SK-N-SH (cell line): ENCODE results near the gene CFAP20DC. TPM values are rescaled to one million over a fixed set of nuclear protein-coding genes. Genes with fewer than 3 reads are reported as not detected.

Experiments used
- CTCF ChIA-PET: fragments of 300-600, 350-600 bp; formaldehyde crosslinking; extraction: SDS; loops from one replicate; lab custom pipeline; 2021; lab: Yijun Ruan, JAX
- POLR2A ChIA-PET: fragments of 350-600 bp; sonication (Branson Sonifier 250); formaldehyde crosslinking; extraction: SDS; loops from one replicate; lab custom pipeline; 2020; ENCODE audit warnings: antibody characterized with exemption, inconsistent platforms; lab: Yijun Ruan, JAX
- DNase-seq: peaks from one replicate; pipeline ENCODE4 v3.0.0; 2012
- H2AFZ ChIP-seq: fragments of 200-600 bp; sonication (generic); 2 replicates; pipeline ENCODE4 v1.8.1; 2016; ENCODE audit warnings: antibody characterized with exemption, mild to moderate bottlenecking, low read depth
- H3F3A ChIP-seq: fragments of 200-600 bp; sonication (generic); replicated peaks from 2 replicates; pipeline ENCODE3; 2016; ENCODE audit warnings: antibody characterized with exemption, mild to moderate bottlenecking; ENCODE audit not compliant: insufficient read depth
- H3K27ac ChIP-seq, 2 experiments: fragments of 200-500 bp in 1 of 2; fragments of 200-600 bp in 1 of 2; sonication (Bioruptor generic) in 1 of 2; sonication (generic), shearing (Covaris generic) in 1 of 2; 2 replicates each; pipeline versions ENCODE4 v1.5.1 to v1.6.1; 2014 to 2016; ENCODE audit warnings: low read depth in 2 of 2, inconsistent platforms in 1 of 2, low read length in 1 of 2, mild to moderate bottlenecking in 1 of 2, mixed read lengths in 1 of 2
- H3K27me3 ChIP-seq: fragments of 200-600 bp; sonication (generic), shearing (Covaris generic); 2 replicates; pipeline ENCODE4 v1.6.1; 2016; ENCODE audit warnings: mixed run types; ENCODE audit not compliant: insufficient read depth
- H3K36me3 ChIP-seq, 2 experiments: fragments of 200-500 bp in 1 of 2; fragments of 200-600 bp in 1 of 2; sonication (Bioruptor generic) in 1 of 2; sonication (generic) in 1 of 2; replicated peaks in 1 of 2; 2 replicates each; pipeline versions ENCODE3 to v1.5.1; 2014 to 2016; ENCODE audit warnings: low read length in 1 of 2, mild to moderate bottlenecking in 1 of 2; ENCODE audit not compliant: insufficient read depth in 2 of 2, control insufficient read depth in 1 of 2
- H3K4me1 ChIP-seq, 2 experiments: fragments of 200-500 bp in 1 of 2; fragments of 200-600 bp in 1 of 2; sonication (Bioruptor generic) in 1 of 2; sonication (generic), shearing (Covaris generic) in 1 of 2; 2 replicates each; pipeline versions ENCODE4 v1.5.1 to v1.6.1; 2014 to 2016; ENCODE audit warnings: low read depth in 1 of 2, low read length in 1 of 2, mixed run types in 1 of 2; ENCODE audit not compliant: insufficient read depth in 2 of 2, control insufficient read depth in 1 of 2
- H3K4me2 ChIP-seq: fragments of 200-600 bp; sonication (generic), shearing (Covaris generic); 2 replicates; pipeline ENCODE4 v1.6.1; 2017; ENCODE audit warnings: mixed run types
- H3K4me3 ChIP-seq, 2 experiments: fragments of 200-500 bp in 1 of 2; fragments of 200-600 bp in 1 of 2; sonication (Bioruptor generic) in 1 of 2; sonication (generic), shearing (Covaris generic) in 1 of 2; 2 replicates each; pipeline versions ENCODE4 v1.5.1 to v1.8.1; 2014 to 2016; ENCODE audit warnings: low read depth in 2 of 2, inconsistent platforms in 1 of 2, low read length in 1 of 2, mild to moderate bottlenecking in 1 of 2, mixed read lengths in 1 of 2, moderate library complexity in 1 of 2
- H3K79me2 ChIP-seq: fragments of 200-600 bp; sonication (generic); 2 replicates; pipeline ENCODE4 v1.8.1; 2017; ENCODE audit warnings: mild to moderate bottlenecking; ENCODE audit not compliant: insufficient read depth
- H3K9ac ChIP-seq: fragments of 200-600 bp; sonication (generic); 2 replicates; pipeline ENCODE4 v1.6.1; 2017; ENCODE audit warnings: mixed run types
- H3K9me2 ChIP-seq: fragments of 200-600 bp; sonication (generic); 2 replicates; pipeline ENCODE4 v1.6.1; 2017; ENCODE audit warnings: mixed run types
- H3K9me3 ChIP-seq: fragments of 200-600 bp; sonication (generic); 2 replicates; pipeline ENCODE4 v1.6.1; 2017; ENCODE audit warnings: mixed run types, mild to moderate bottlenecking, moderate library complexity
- H4K20me1 ChIP-seq: fragments of 200-600 bp; sonication (generic); 2 replicates; pipeline ENCODE4 v1.6.1; 2017; ENCODE audit warnings: mild to moderate bottlenecking, mixed run types; ENCODE audit not compliant: insufficient read depth
- CHD2 ChIP-seq: fragments of 150-350 bp; IDR thresholded peaks from 2 replicates; pipeline ENCODE4 v1.6.1; 2018; ENCODE audit warnings: low read length; ENCODE audit not compliant: partially characterized antibody
- CTCF ChIP-seq: fragments of 200-600 bp; sonication (generic); IDR thresholded peaks from 2 replicates; pipeline ENCODE4 v1.6.1; 2017; ENCODE audit warnings: antibody characterized with exemption, mild to moderate bottlenecking, moderate library complexity
- EP300 ChIP-seq, 2 experiments: IDR thresholded peaks; 2 replicates each; pipeline versions ENCODE4 v1.4.0 to v1.6.1; 2012; ENCODE audit warnings: borderline replicate concordance in 1 of 2, low read depth in 1 of 2, low read length in 1 of 2
- FOSL2 ChIP-seq: IDR thresholded peaks from 2 replicates; pipeline ENCODE4 v1.4.0; 2012; ENCODE audit warnings: low read depth, mild to moderate bottlenecking, moderate library complexity, borderline replicate concordance
- GABPA ChIP-seq: IDR thresholded peaks from 2 replicates; pipeline ENCODE4 v1.4.0; 2012; ENCODE audit warnings: low read depth, mild to moderate bottlenecking
- JUND ChIP-seq: IDR thresholded peaks from 2 replicates; pipeline ENCODE4 v1.4.0; 2012
- MAX ChIP-seq: IDR thresholded peaks from 2 replicates; pipeline ENCODE4 v1.4.0; 2012; ENCODE audit warnings: low read depth
- MEF2A ChIP-seq: IDR thresholded peaks from 2 replicates; pipeline ENCODE4 v1.4.0; 2012; ENCODE audit warnings: low read depth, borderline replicate concordance
- NRF1 ChIP-seq: IDR thresholded peaks from 2 replicates; pipeline ENCODE4 v1.6.1; 2012; ENCODE audit warnings: low read depth, mild to moderate bottlenecking, low read length
- POLR2AphosphoS5 ChIP-seq: IDR thresholded peaks from 2 replicates; pipeline ENCODE4 v1.6.1; 2012; ENCODE audit warnings: low read depth, low read length
- RAD21 ChIP-seq: IDR thresholded peaks from 2 replicates; pipeline ENCODE4 v1.6.1; 2012; ENCODE audit warnings: mild to moderate bottlenecking, low read length
- RCOR1 ChIP-seq: fragments of 150-350 bp; IDR thresholded peaks from 2 replicates; pipeline ENCODE4 v1.6.1; 2017; ENCODE audit warnings: antibody characterized with exemption, low read length
- RFX5 ChIP-seq: IDR thresholded peaks from 2 replicates; pipeline ENCODE4 v1.6.1; 2012; ENCODE audit warnings: mild to moderate bottlenecking, improper control_type of control experiment, low read length
- RXRA ChIP-seq: IDR thresholded peaks from 2 replicates; pipeline ENCODE4 v1.4.0; 2012; ENCODE audit warnings: low read depth, mild to moderate bottlenecking, borderline replicate concordance
- TEAD4 ChIP-seq: IDR thresholded peaks from 2 replicates; pipeline ENCODE4 v1.4.0; 2012; ENCODE audit warnings: mild to moderate bottlenecking, borderline replicate concordance; ENCODE audit not compliant: insufficient read depth
- ZBTB33 ChIP-seq: IDR thresholded peaks from 2 replicates; pipeline ENCODE4 v1.4.0; 2012; ENCODE audit warnings: low read depth, borderline replicate concordance
- WGBS: methylation state at CpG from one replicate; pipeline ENCODE4 v1.1.6; 2017; ENCODE audit warnings: low lambda C conversion rate; 5-methylcytosine and 5-hydroxymethylcytosine counted together
- polyA plus RNA-seq, 3 experiments: library from polyadenylated mRNA; depleted of rRNA; stranded (reverse); fragments of >200 nt; gene quantifications; 2 replicates each; pipeline ENCODE4 v1.2.3, GENCODE V29; 2012
- TF ChIP-seq, protein P1 (sequence below): IDR thresholded peaks from 2 replicates; pipeline ENCODE4 v1.4.0; 2012; ENCODE audit warnings: low read depth, borderline replicate concordance
- TF ChIP-seq, protein P2 (sequence below): fragments of 150-350 bp; IDR thresholded peaks from 2 replicates; pipeline ENCODE4 v1.6.1; 2016; ENCODE audit warnings: mild to moderate bottlenecking, low read depth, low read length

Gene CFAP20DC
- polyA plus RNA-seq, 1 of the 3 experiments (the other 2 are of a cell fraction), result 1.8 TPM

GRCh38 chr3:58751235-58751634, 298.6 kb downstream of the CFAP20DC start:
- DNase-seq, result no peak
- Histone ChIP-seq H3K9ac (no peak overlapping the region), H3K36me3 (no peaks in the 10 kb centered on the region), H3F3A (no peaks in the 10 kb centered on the region), H3K9me3 (no peaks in the 10 kb centered on the region), H2AFZ (no peak overlapping the region), H3K4me1 (peaks cover 0 to 3% of the 10 kb centered on the region in 2 experiments; a peak in 2 of 4 replicates), H3K27ac (no peak overlapping the region), H3K79me2 (no peaks in the 10 kb centered on the region), H3K4me2 (no peak overlapping the region), H3K27me3 (no peaks in the 10 kb centered on the region), H3K9me2 (no peaks in the 10 kb centered on the region), H3K4me3 (no peak overlapping the region), H4K20me1 (no peaks in the 10 kb centered on the region)
- CTCF ChIA-PET, result interaction anchor here (1.3 kb wide), 1 partner anchor 184 kb away, joined by 3 read pairs; no protein-coding TSS in a partner anchor
- WGBS, result 82% methylated on average over 4 of the region's 4 CpGs
- POLR2A ChIA-PET, result no interaction called here
- TF ChIP-seq RCOR1 (no peak), EP300 (IDR thresholded peaks at IDR 0.05; ENCODE audit: borderline replicate concordance in 1 of 2, low read depth in 1 of 2, low read length in 1 of 2) (no peak), ZBTB33 (no peak), NRF1 (no peak), CHD2 (no peak), TEAD4 (no peak), GABPA (no peak)
- TF ChIP-seq, protein P1, sequence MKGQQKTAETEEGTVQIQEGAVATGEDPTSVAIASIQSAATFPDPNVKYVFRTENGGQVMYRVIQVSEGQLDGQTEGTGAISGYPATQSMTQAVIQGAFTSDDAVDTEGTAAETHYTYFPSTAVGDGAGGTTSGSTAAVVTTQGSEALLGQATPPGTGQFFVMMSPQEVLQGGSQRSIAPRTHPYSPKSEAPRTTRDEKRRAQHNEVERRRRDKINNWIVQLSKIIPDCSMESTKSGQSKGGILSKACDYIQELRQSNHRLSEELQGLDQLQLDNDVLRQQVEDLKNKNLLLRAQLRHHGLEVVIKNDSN, result no peak

DNA sequence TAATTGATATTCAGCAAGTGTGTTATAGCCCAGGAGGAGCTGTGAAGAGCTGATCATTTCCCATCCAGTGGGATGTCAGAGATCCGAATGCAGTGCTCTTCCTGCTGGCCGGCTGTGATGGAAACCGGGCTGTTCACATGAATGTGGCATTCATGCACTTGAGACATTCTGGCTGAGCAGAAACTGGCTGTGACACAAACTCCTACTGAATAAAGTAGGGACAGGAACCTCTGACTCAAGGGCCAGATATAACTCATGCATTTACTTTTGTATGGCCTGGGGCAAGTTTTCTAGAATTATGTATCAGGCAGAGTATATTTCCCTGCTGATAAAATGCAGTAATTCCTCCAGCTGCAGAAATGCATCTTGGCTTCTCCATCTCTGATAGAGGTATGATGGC, 299.9 kb downstream of the CFAP20DC start:
- H4K20me1 ChIP-seq, result no peaks in the 10 kb centered on the region
- H3K9ac ChIP-seq, result no peak overlapping the region
- H3K79me2 ChIP-seq, result no peaks in the 10 kb centered on the region
- no peak overlapping the region for H2AFZ ChIP-seq
- H3F3A ChIP-seq, result no peaks in the 10 kb centered on the region
- peaks cover 0 to 3% of the 10 kb centered on the region in 2 experiments; a peak in 2 of 4 replicates for H3K4me1 ChIP-seq
- 64% methylated on average over 3 of the region's 3 CpGs for WGBS
- H3K4me3 ChIP-seq, result no peak overlapping the region
- no peak overlapping the region for H3K27ac ChIP-seq
- H3K27me3 ChIP-seq, result no peaks in the 10 kb centered on the region
- ChIA-PET POLR2A (no interaction called here), CTCF (interaction anchor here (1.3 kb wide), 1 partner anchor 182 kb away, joined by 3 read pairs; no protein-coding TSS in a partner anchor)
- DNase-seq, result no peak
- no peaks in the 10 kb centered on the region for H3K9me2 ChIP-seq
- no peaks in the 10 kb centered on the region for H3K36me3 ChIP-seq
- H3K4me2 ChIP-seq, result no peak overlapping the region
- H3K9me3 ChIP-seq, result no peaks in the 10 kb centered on the region
- TF ChIP-seq ZBTB33 (no peak), FOSL2 (no peak), RFX5 (no peak), JUND (no peak), MEF2A (no peak), CHD2 (no peak), TEAD4 (no peak), RAD21 (no peak), MAX (no peak), CTCF (no peak), GABPA (no peak), POLR2AphosphoS5 (no peak), RXRA (no peak)
- TF ChIP-seq, protein P1, result no peak
- TF ChIP-seq, protein P2, sequence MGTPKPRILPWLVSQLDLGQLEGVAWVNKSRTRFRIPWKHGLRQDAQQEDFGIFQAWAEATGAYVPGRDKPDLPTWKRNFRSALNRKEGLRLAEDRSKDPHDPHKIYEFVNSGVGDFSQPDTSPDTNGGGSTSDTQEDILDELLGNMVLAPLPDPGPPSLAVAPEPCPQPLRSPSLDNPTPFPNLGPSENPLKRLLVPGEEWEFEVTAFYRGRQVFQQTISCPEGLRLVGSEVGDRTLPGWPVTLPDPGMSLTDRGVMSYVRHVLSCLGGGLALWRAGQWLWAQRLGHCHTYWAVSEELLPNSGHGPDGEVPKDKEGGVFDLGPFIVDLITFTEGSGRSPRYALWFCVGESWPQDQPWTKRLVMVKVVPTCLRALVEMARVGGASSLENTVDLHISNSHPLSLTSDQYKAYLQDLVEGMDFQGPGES, result no peak
